H9 (cell line): Measurements from ENCODE around the gene HEXIM1. TPM values are rescaled to one million over a fixed set of nuclear protein-coding genes. Genes with fewer than 3 reads are reported as not detected.

Experiments
- DNase-seq: peaks from one replicate; pipeline ENCODE4 v3.0.0-alpha.2; 2017
- H2AFZ ChIP-seq: one replicate; pipeline ENCODE4 v1.6.1; 2013; ENCODE audit warnings: mild to moderate bottlenecking, low read length, control low read depth, moderate library complexity
- H2AK5ac ChIP-seq: 2 replicates; pipeline ENCODE4 v1.6.1; 2013; ENCODE audit warnings: low read length, control low read depth, mixed read lengths; ENCODE audit not compliant: insufficient read length
- H2BK120ac ChIP-seq: one replicate; pipeline ENCODE4 v1.6.1; 2013; ENCODE audit warnings: low read depth, mild to moderate bottlenecking, low read length, control low read depth, inconsistent platforms; ENCODE audit not compliant: poor library complexity, severe bottlenecking
- H2BK12ac ChIP-seq: 2 replicates; pipeline ENCODE4 v1.6.1; 2013; ENCODE audit warnings: low read length, control low read depth, mixed read lengths, low read depth; ENCODE audit not compliant: insufficient read length
- H2BK15ac ChIP-seq: 2 replicates; pipeline ENCODE4 v1.6.1; 2013; ENCODE audit warnings: low read depth, low read length, control low read depth
- H2BK20ac ChIP-seq: one replicate; pipeline ENCODE4 v1.6.1; 2013; ENCODE audit warnings: low read depth, mild to moderate bottlenecking, low read length, control low read depth, inconsistent platforms; ENCODE audit not compliant: poor library complexity, severe bottlenecking
- H2BK5ac ChIP-seq: 2 replicates; pipeline ENCODE4 v1.6.1; 2013; ENCODE audit warnings: low read length, control low read depth, mixed read lengths; ENCODE audit not compliant: insufficient read length
- H3K14ac ChIP-seq: 2 replicates; pipeline ENCODE4 v1.6.1; 2013; ENCODE audit warnings: low read length, control low read depth; ENCODE audit not compliant: insufficient read depth
- H3K18ac ChIP-seq: 2 replicates; pipeline ENCODE4 v1.6.1; 2013; ENCODE audit warnings: low read depth, mild to moderate bottlenecking, mixed read lengths, low read length, control low read depth; ENCODE audit not compliant: insufficient read length
- H3K23ac ChIP-seq: 2 replicates; pipeline ENCODE4 v1.6.1; 2013; ENCODE audit warnings: low read length, control low read depth, mixed read lengths, low read depth; ENCODE audit not compliant: insufficient read length
- H3K23me2 ChIP-seq: 2 replicates; pipeline ENCODE4 v1.6.1; 2013; ENCODE audit warnings: low read depth, mild to moderate bottlenecking, mixed read lengths, low read length, control low read depth; ENCODE audit not compliant: insufficient read length, poor library complexity, severe bottlenecking
- H3K27ac ChIP-seq: 2 replicates; pipeline ENCODE4 v1.5.1; 2013; ENCODE audit warnings: low read length, control low read depth, mixed read lengths, low read depth; ENCODE audit not compliant: insufficient read length
- H3K27me3 ChIP-seq: 2 replicates; pipeline ENCODE4 v1.6.1; 2013; ENCODE audit warnings: low read length, control low read depth, inconsistent platforms; ENCODE audit not compliant: insufficient read depth
- H3K4ac ChIP-seq: 2 replicates; pipeline ENCODE4 v1.6.1; 2013; ENCODE audit warnings: low read depth, mild to moderate bottlenecking, control low read depth, inconsistent platforms, low read length, moderate library complexity
- H3K4me1 ChIP-seq: 2 replicates; pipeline ENCODE4 v1.6.1; 2013; ENCODE audit warnings: low read length, control low read depth, inconsistent platforms; ENCODE audit not compliant: insufficient read depth
- H3K4me2 ChIP-seq: 2 replicates; pipeline ENCODE4 v1.6.1; 2013; ENCODE audit warnings: low read length, control low read depth, mixed read lengths; ENCODE audit not compliant: insufficient read length, insufficient read depth
- H3K56ac ChIP-seq: 2 replicates; pipeline ENCODE4 v1.6.1; 2013; ENCODE audit warnings: low read depth, mild to moderate bottlenecking, mixed read lengths, low read length, control low read depth; ENCODE audit not compliant: insufficient read length
- H3K79me1 ChIP-seq: 2 replicates; pipeline ENCODE4 v1.6.1; 2013; ENCODE audit warnings: low read depth, mild to moderate bottlenecking, moderate library complexity, low read length, control low read depth, inconsistent platforms; ENCODE audit not compliant: insufficient read depth, poor library complexity, severe bottlenecking
- H3K79me2 ChIP-seq: 2 replicates; pipeline ENCODE4 v1.6.1; 2013; ENCODE audit warnings: low read length, control low read depth, inconsistent platforms; ENCODE audit not compliant: insufficient read depth
- H3K9ac ChIP-seq: 2 replicates; pipeline ENCODE4 v1.6.1; 2013; ENCODE audit warnings: low read length, control low read depth, mixed read lengths; ENCODE audit not compliant: insufficient read length; ENCODE audit errors: extremely low read depth
- H3K9me3 ChIP-seq: one replicate; pipeline ENCODE4 v1.6.1; 2013; ENCODE audit warnings: low read depth, low read length, inconsistent platforms; ENCODE audit not compliant: control insufficient read depth
- H3T11ph ChIP-seq: one replicate; pipeline ENCODE4 v1.6.1; 2013; ENCODE audit warnings: mild to moderate bottlenecking, low read length, control low read depth, inconsistent platforms
- H4K20me1 ChIP-seq: one replicate; pipeline ENCODE4 v1.6.1; 2013; ENCODE audit not compliant: control insufficient read depth, insufficient read length, insufficient read depth
- H4K5ac ChIP-seq: 2 replicates; pipeline ENCODE4 v1.6.1; 2013; ENCODE audit warnings: low read depth, mild to moderate bottlenecking, mixed read lengths, low read length, control low read depth; ENCODE audit not compliant: insufficient read length
- H4K8ac ChIP-seq: replicated peaks from 2 replicates; pipeline ENCODE4 v1.6.1; 2013; ENCODE audit warnings: low read length, control low read depth, mixed read lengths, low read depth; ENCODE audit not compliant: insufficient read length
- H4K91ac ChIP-seq: 2 replicates; pipeline ENCODE4 v1.6.1; 2013; ENCODE audit warnings: low read depth, mild to moderate bottlenecking, moderate library complexity, mixed read lengths, low read length, control low read depth; ENCODE audit not compliant: insufficient read length
- H3K27ac Mint-ChIP-seq, 3 experiments: 2 replicates in 2 of 3; 3 replicates in 1 of 3; pipeline ENCODE4 v1.8.0; 2020 to 2021; ENCODE audit warnings: mixed read lengths in 3 of 3, mild to moderate bottlenecking in 1 of 3, moderate library complexity in 1 of 3
- H3K27me3 Mint-ChIP-seq: 2 replicates; pipeline ENCODE4 v1.8.0; 2021; ENCODE audit warnings: low read depth, mild to moderate bottlenecking, moderate library complexity, mixed read lengths
- H3K36me3 Mint-ChIP-seq, 3 experiments: 2 replicates in 2 of 3; 3 replicates in 1 of 3; pipeline ENCODE4 v1.8.0; 2020 to 2021; ENCODE audit warnings: low read depth in 3 of 3, mixed read lengths in 3 of 3; ENCODE audit not compliant: insufficient read depth in 1 of 3
- H3K4me1 Mint-ChIP-seq, 2 experiments: 2 replicates each; pipeline ENCODE4 v1.8.0; 2020; ENCODE audit warnings: mixed read lengths in 2 of 2
- H3K4me3 Mint-ChIP-seq, 2 experiments: 2 replicates in 1 of 2; 3 replicates in 1 of 2; pipeline ENCODE4 v1.8.0; 2020 to 2021; ENCODE audit warnings: mild to moderate bottlenecking in 2 of 2, mixed read lengths in 2 of 2, moderate library complexity in 1 of 2
- H3K9me3 Mint-ChIP-seq, 2 experiments: 2 replicates in 1 of 2; 3 replicates in 1 of 2; pipeline ENCODE4 v1.8.0; 2020; ENCODE audit warnings: mild to moderate bottlenecking in 2 of 2, mixed read lengths in 2 of 2, moderate library complexity in 1 of 2
- WGBS: extraction: QIAGEN DNeasy Blood & Tissue Kit; methylation state at CpG from one replicate; pipeline ENCODE4 v1.1.7; 2013; ENCODE audit warnings: missing lambda C conversion rate, low lambda C conversion rate, mixed read lengths; ENCODE audit not compliant: insufficient read length; ENCODE audit errors: extremely low coverage; 5-methylcytosine and 5-hydroxymethylcytosine counted together
- total RNA-seq: library from RNA; stranded (reverse); gene quantifications from 2 replicates; pipeline ENCODE4 v1.2.1, GENCODE V29; 2021
- TF ChIP-seq, protein P1 (sequence below): fragments of 200-600 bp; sonication (generic); conservative IDR thresholded peaks from 3 replicates; pipeline ENCODE4 v1.8.0; 2021; ENCODE audit warnings: antibody characterized with exemption, mild to moderate bottlenecking

The HEXIM1 gene
- total RNA-seq, 1 experiment from 2014 or later, result 32.4 TPM

DNA sequence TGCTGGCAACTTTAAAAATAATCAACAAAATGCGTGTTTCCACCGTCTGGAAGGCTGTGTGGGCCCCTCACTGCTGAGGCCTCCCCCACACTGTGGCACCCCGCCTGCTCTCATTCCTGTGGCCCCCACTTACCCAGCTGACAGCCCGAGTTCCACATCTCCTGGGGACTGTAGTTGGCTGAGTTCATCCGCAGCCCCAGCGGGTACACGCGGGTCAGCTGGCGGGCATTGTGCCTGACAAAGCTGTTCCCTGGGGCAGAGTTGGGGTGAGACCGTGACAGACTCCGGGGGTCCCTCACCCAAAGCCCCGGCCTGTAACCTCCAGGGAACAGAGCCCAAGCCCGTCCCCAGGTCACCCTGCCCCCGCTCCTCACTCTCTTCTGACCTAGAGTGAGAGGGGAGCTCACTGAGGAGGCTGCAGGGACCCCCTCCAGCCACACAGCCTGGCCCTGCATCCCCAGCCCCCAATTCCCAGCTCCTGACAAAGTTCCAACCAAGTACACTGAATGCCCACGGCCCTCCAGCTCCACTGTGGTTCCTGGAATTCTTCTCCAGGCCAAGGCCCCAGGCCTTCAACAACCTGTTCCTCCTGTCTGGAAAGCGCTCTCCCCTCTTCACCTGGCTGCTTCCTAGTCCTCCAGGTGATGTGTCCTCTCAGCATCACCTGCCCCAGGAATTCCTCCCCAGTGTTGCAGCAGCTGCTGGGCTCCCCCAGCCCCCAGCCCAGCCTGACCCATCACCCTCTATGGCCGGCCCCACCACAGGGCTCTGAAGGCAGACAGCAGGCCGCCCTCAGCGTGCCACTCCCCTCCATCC is 34.0 kb upstream of the HEXIM1 start:
- TF ChIP-seq, protein P1, sequence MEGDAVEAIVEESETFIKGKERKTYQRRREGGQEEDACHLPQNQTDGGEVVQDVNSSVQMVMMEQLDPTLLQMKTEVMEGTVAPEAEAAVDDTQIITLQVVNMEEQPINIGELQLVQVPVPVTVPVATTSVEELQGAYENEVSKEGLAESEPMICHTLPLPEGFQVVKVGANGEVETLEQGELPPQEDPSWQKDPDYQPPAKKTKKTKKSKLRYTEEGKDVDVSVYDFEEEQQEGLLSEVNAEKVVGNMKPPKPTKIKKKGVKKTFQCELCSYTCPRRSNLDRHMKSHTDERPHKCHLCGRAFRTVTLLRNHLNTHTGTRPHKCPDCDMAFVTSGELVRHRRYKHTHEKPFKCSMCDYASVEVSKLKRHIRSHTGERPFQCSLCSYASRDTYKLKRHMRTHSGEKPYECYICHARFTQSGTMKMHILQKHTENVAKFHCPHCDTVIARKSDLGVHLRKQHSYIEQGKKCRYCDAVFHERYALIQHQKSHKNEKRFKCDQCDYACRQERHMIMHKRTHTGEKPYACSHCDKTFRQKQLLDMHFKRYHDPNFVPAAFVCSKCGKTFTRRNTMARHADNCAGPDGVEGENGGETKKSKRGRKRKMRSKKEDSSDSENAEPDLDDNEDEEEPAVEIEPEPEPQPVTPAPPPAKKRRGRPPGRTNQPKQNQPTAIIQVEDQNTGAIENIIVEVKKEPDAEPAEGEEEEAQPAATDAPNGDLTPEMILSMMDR, result no peak
- Mint-ChIP-seq H3K4me3 (no peak overlapping the region), H3K27me3 (peaks cover 2% of the 10 kb centered on the region; the same call in 1 of the 2 replicates), H3K27ac (peak overlapping the region; percentile 65 to 82 (median 75); a peak in 3 of 7 replicates), H3K4me1 (peaks cover 8 to 36% of the 10 kb centered on the region in 2 experiments), H3K36me3 (peaks cover 0 to 5% (median 0%) of the 10 kb centered on the region in 3 experiments; a peak in 4 of 7 replicates), H3K9me3 (no peaks in the 10 kb centered on the region)
- H3K9ac ChIP-seq, result no peak overlapping the region
- no peak overlapping the region for H2BK20ac ChIP-seq
- H3K79me1 ChIP-seq, result no peaks in the 10 kb centered on the region
- H3K79me2 ChIP-seq, result no peaks in the 10 kb centered on the region
- H3K4me2 ChIP-seq, result no peak overlapping the region
- H4K91ac ChIP-seq, result peak overlapping the region; percentile 24
- no peak overlapping the region for H2BK15ac ChIP-seq
- H3K23me2 ChIP-seq, result no peaks in the 10 kb centered on the region
- no peak overlapping the region for H3K18ac ChIP-seq
- H2BK120ac ChIP-seq, result no peak overlapping the region
- no peaks in the 10 kb centered on the region for H3K4me1 ChIP-seq
- no peak overlapping the region for H2BK5ac ChIP-seq
- H3K27me3 ChIP-seq, result no peaks in the 10 kb centered on the region
- no peak overlapping the region for H2BK12ac ChIP-seq
- H4K5ac ChIP-seq, result no peak overlapping the region
- H3K9me3 ChIP-seq, result no peaks in the 10 kb centered on the region
- H4K20me1 ChIP-seq, result no peaks in the 10 kb centered on the region
- no CpG with 5 or more reads among the region's 19 CpGs for WGBS
- H2AK5ac ChIP-seq, result no peak overlapping the region
- H3K14ac ChIP-seq, result no peak overlapping the region; the same call in 1 of the 2 replicates
- no peak overlapping the region for H2AFZ ChIP-seq
- no peak overlapping the region for H3K27ac ChIP-seq
- H3K56ac ChIP-seq, result no peak overlapping the region
- H3T11ph ChIP-seq, result no peak overlapping the region
- DNase-seq, result no peak
- H4K8ac ChIP-seq, result no peak overlapping the region
- H3K4ac ChIP-seq, result no peak overlapping the region
- no peak overlapping the region for H3K23ac ChIP-seq
